Measurements from ENCODE around the gene CGREF1. TPM values are rescaled to one million over a fixed set of nuclear protein-coding genes. Genes with fewer than 3 reads are reported as not detected.

Gene CGREF1
- total and polyA plus RNA-seq, 3 experiments from 2014 or later, result 0.17 to 3.5 (median 2.7) TPM

GRCh38 chr2:27082773-27083409 is 36.0 kb downstream of the CGREF1 start:
- ChIA-PET CTCF (interaction anchor here (1.2 to 2.8 kb wide), 4 partner anchors 11 to 121 kb away, joined by 3 to 15 read pairs (median 3); partner anchors contain the start of genes AGBL5 and OST4), POLR2A (interaction anchor here (0.5 to 4.2 kb wide), 4 partner anchors 11 to 129 kb away, joined by 3 to 37 read pairs (median 14); partner anchors contain the start of genes AGBL5, ATRAID, OST4 and SLC5A6)
- Histone ChIP-seq H3K4me3 (ENCODE audit: low read length) (no peak overlapping the region), H3K36me3 (ENCODE audit: insufficient read depth, low read length) (no peaks in the 10 kb centered on the region), H3K4me1 (ENCODE audit: insufficient read depth, low read length) (peaks cover 42% of the 10 kb centered on the region), H3K27me3 (ENCODE audit: insufficient read depth, low read length, poor library complexity, severe bottlenecking) (no peaks in the 10 kb centered on the region), H3K9me3 (ENCODE audit: low read length) (no peaks in the 10 kb centered on the region), H3K27ac (ENCODE audit: low read depth, low read length) (no peak overlapping the region)
- Mint-ChIP-seq H3K36me3 (no peaks in the 10 kb centered on the region), H3K27me3 (peaks cover 0 to 1% of the 10 kb centered on the region in 2 donors), H3K4me1 (peaks cover 26 to 34% (median 31%) of the 10 kb centered on the region in 3 donors), H3K27ac (no peak overlapping the region), H3K4me3 (no peak overlapping the region), H3K9me3 (no peaks in the 10 kb centered on the region)
- DNase-seq, result no peak

- Histone ChIP-seq H3K4me1 (ENCODE audit: insufficient read depth, low read length) (peaks cover 37% of the 10 kb centered on the region), H3K27ac (ENCODE audit: low read depth, low read length) (peak overlapping the region; percentile 68), H3K4me3 (ENCODE audit: low read length) (peak overlapping the region; percentile 65), H3K27me3 (ENCODE audit: insufficient read depth, low read length, poor library complexity, severe bottlenecking) (no peaks in the 10 kb centered on the region), H3K36me3 (ENCODE audit: insufficient read depth, low read length) (no peaks in the 10 kb centered on the region), H3K9me3 (ENCODE audit: low read length) (no peaks in the 10 kb centered on the region)
- POLR2A ChIA-PET, result interaction anchor here (0.5 to 4.2 kb wide), 6 partner anchors 10 to 272 kb away, joined by 3 to 37 read pairs (median 4); partner anchors contain the start of genes AGBL5, ATRAID, OST4 and SLC5A6
- DNase-seq, result no peak
- Mint-ChIP-seq H3K27ac (peak overlapping the region in 1 of 8 donors; percentile 69), H3K27me3 (peaks cover 0 to 2% of the 10 kb centered on the region in 2 donors), H3K4me3 (peak overlapping the region in 3 of 7 donors; percentile 9 to 91 (median 87)), H3K9me3 (no peaks in the 10 kb centered on the region), H3K36me3 (no peaks in the 10 kb centered on the region), H3K4me1 (peaks cover 19 to 27% (median 27%) of the 10 kb centered on the region in 3 donors)
- CTCF ChIA-PET, result interaction anchor here (1.3 to 2.6 kb wide), 6 partner anchors 9 to 49 kb away, joined by 3 to 14 read pairs (median 7); partner anchors contain the start of genes AGBL5, OST4 and TMEM214
These were observed 36.8 kb downstream of the CGREF1 start for GRCh38 chr2:27081984-27082772.

GRCh38 chr2:27080603-27080936 is 38.4 kb downstream of the CGREF1 start:
- H3K36me3 Mint-ChIP-seq, result no peaks in the 10 kb centered on the region
- DNase-seq, result no peak
- POLR2A ChIA-PET, result interaction anchor here (0.6 to 4.2 kb wide), 7 partner anchors 8 to 201 kb away, joined by 3 to 37 read pairs (median 4); partner anchors contain the start of genes AGBL5 and OST4
- peak overlapping the region in 3 of 7 donors; percentile 54 to 91 (median 62) for H3K4me3 Mint-ChIP-seq
- peak overlapping the region in 7 of 8 donors; percentile 69 to 99 (median 97) for H3K27ac Mint-ChIP-seq
- H3K9me3 Mint-ChIP-seq, result no peaks in the 10 kb centered on the region
- Histone ChIP-seq H3K9me3 (ENCODE audit: low read length) (no peaks in the 10 kb centered on the region), H3K4me3 (ENCODE audit: low read length) (no peak overlapping the region), H3K36me3 (ENCODE audit: insufficient read depth, low read length) (no peaks in the 10 kb centered on the region), H3K4me1 (ENCODE audit: insufficient read depth, low read length) (peaks cover 39% of the 10 kb centered on the region), H3K27me3 (ENCODE audit: insufficient read depth, low read length, poor library complexity, severe bottlenecking) (no peaks in the 10 kb centered on the region), H3K27ac (ENCODE audit: low read depth, low read length) (no peak overlapping the region)
- peaks cover 0 to 2% of the 10 kb centered on the region in 2 donors for H3K27me3 Mint-ChIP-seq
- CTCF ChIA-PET, result interaction anchor here (1.3 to 2.6 kb wide), 4 partner anchors 8 to 48 kb away, joined by 7 to 14 read pairs (median 8); partner anchors contain the start of genes AGBL5, OST4 and TMEM214
- H3K4me1 Mint-ChIP-seq, result peaks cover 27 to 33% (median 27%) of the 10 kb centered on the region in 3 donors

GRCh38 chr2:27080140-27080469 is 38.8 kb downstream of the CGREF1 start:
- H3K4me3 Mint-ChIP-seq, result peak overlapping the region in 3 of 7 donors; percentile 4 to 52 (median 25)

GRCh38 chr2:27079233-27080139 is 39.4 kb downstream of the CGREF1 start:
- peaks cover 0 to 2% of the 10 kb centered on the region in 2 donors for H3K27me3 Mint-ChIP-seq
- H3K4me3 Mint-ChIP-seq, result peak overlapping the region in 1 of 7 donors; percentile 25
- H3K9me3 Mint-ChIP-seq, result no peaks in the 10 kb centered on the region
- no peaks in the 10 kb centered on the region for H3K36me3 ChIP-seq (ENCODE audit: insufficient read depth, low read length)
- no peak overlapping the region for H3K27ac ChIP-seq (ENCODE audit: low read depth, low read length)
- peaks cover 43% of the 10 kb centered on the region for H3K4me1 ChIP-seq (ENCODE audit: insufficient read depth, low read length)
- ChIA-PET POLR2A (interaction anchor here (0.6 to 4.2 kb wide), 2 partner anchors 7 to 13 kb away, joined by 7 to 37 read pairs; partner anchors contain the start of gene OST4), CTCF (interaction anchor here (2.0 to 2.6 kb wide), 2 partner anchors 28 to 47 kb away, joined by 8 to 14 read pairs; partner anchors contain the start of genes AGBL5 and TMEM214)
- peaks cover 33 to 38% (median 33%) of the 10 kb centered on the region in 3 donors for H3K4me1 Mint-ChIP-seq
- no peaks in the 10 kb centered on the region for H3K27me3 ChIP-seq (ENCODE audit: insufficient read depth, low read length, poor library complexity, severe bottlenecking)
- no peaks in the 10 kb centered on the region for H3K36me3 Mint-ChIP-seq
- no peak for DNase-seq
- H3K9me3 ChIP-seq (ENCODE audit: low read length), result no peaks in the 10 kb centered on the region
- H3K4me3 ChIP-seq (ENCODE audit: low read length), result no peak overlapping the region
- peak overlapping the region in 2 of 8 donors; percentile 48 to 66 for H3K27ac Mint-ChIP-seq

More at GRCh38 chr2:27080140-27080469, 38.8 kb downstream of the CGREF1 start:
- H3K4me1 ChIP-seq (ENCODE audit: insufficient read depth, low read length), result peaks cover 39% of the 10 kb centered on the region
- CTCF ChIA-PET, result interaction anchor here (2.0 to 2.6 kb wide), 2 partner anchors 29 to 47 kb away, joined by 8 to 14 read pairs; partner anchors contain the start of genes AGBL5 and TMEM214
- H3K9me3 ChIP-seq (ENCODE audit: low read length), result no peaks in the 10 kb centered on the region
- H3K36me3 ChIP-seq (ENCODE audit: insufficient read depth, low read length), result no peaks in the 10 kb centered on the region
- no peak overlapping the region for H3K27ac ChIP-seq (ENCODE audit: low read depth, low read length)
- no peak overlapping the region for H3K4me3 ChIP-seq (ENCODE audit: low read length)
- Mint-ChIP-seq H3K9me3 (no peaks in the 10 kb centered on the region), H3K36me3 (no peaks in the 10 kb centered on the region), H3K27me3 (peaks cover 0 to 2% of the 10 kb centered on the region in 2 donors), H3K27ac (peak overlapping the region in 1 of 8 donors; percentile 90), H3K4me1 (peaks cover 27 to 33% (median 28%) of the 10 kb centered on the region in 3 donors)
- no peak for DNase-seq
- H3K27me3 ChIP-seq (ENCODE audit: insufficient read depth, low read length, poor library complexity, severe bottlenecking), result no peaks in the 10 kb centered on the region
- POLR2A ChIA-PET, result interaction anchor here (0.6 to 4.2 kb wide), 2 partner anchors 8 to 13 kb away, joined by 7 to 37 read pairs; partner anchors contain the start of gene OST4

- peaks cover 39 to 41% (median 39%) of the 10 kb centered on the region in 3 donors for H3K4me1 Mint-ChIP-seq
- H3K36me3 Mint-ChIP-seq, result no peaks in the 10 kb centered on the region
- no peak within 1 kb of the TSS for H3K27ac ChIP-seq (ENCODE audit: low read depth, low read length)
- peak within 1 kb of the TSS in 1 of 7 donors; percentile 68 for H3K4me3 Mint-ChIP-seq
- H3K4me1 ChIP-seq (ENCODE audit: insufficient read depth, low read length), result peaks cover 43% of the 10 kb centered on the region
- H3K4me3 ChIP-seq (ENCODE audit: low read length), result no peak within 1 kb of the TSS
- H3K36me3 ChIP-seq (ENCODE audit: insufficient read depth, low read length), result no peaks in the 10 kb centered on the region
- ChIA-PET CTCF (no interaction called here), POLR2A (no interaction called here)
- no peaks in the 10 kb centered on the region for H3K27me3 ChIP-seq (ENCODE audit: insufficient read depth, low read length, poor library complexity, severe bottlenecking)
- DNase-seq, result no peak
- H3K27me3 Mint-ChIP-seq, result peaks cover 0 to 2% of the 10 kb centered on the region in 2 donors
- H3K9me3 ChIP-seq (ENCODE audit: low read length), result no peaks in the 10 kb centered on the region
- H3K9me3 Mint-ChIP-seq, result no peaks in the 10 kb centered on the region
- peak within 1 kb of the TSS in 5 of 8 donors; percentile 26 to 66 (median 48) for H3K27ac Mint-ChIP-seq
These were observed 40.4 kb downstream of the CGREF1 start, which contains the start of gene EMILIN1 for GRCh38 chr2:27078267-27079194. TSS of gene EMILIN1 (plus strand) at chr2:27078615. CDS start at chr2:27079066, 451 bp downstream.
